NB4 (cell line): ENCODE measurements around the gene OR56B1.

ENCODE experiments used
- DNase-seq: peaks from one replicate; pipeline ENCODE4 v3.0.0; 2010; ENCODE audit warnings: low read depth
- H3K4me3 ChIP-seq: one replicate; pipeline ENCODE4 v1.5.1; 2011; ENCODE audit warnings: mild to moderate bottlenecking, low read depth, low read length, moderate library complexity
- MYC ChIP-seq: IDR thresholded peaks from 2 replicates; pipeline ENCODE4 v1.6.1; 2011; ENCODE audit warnings: low read depth, low read length
- POLR2A ChIP-seq: IDR thresholded peaks from 2 replicates; pipeline ENCODE4 v1.6.1; 2011; ENCODE audit warnings: mild to moderate bottlenecking; ENCODE audit not compliant: insufficient read length; ENCODE audit errors: extremely low read depth
- TF ChIP-seq, protein P1 (sequence below): IDR thresholded peaks from 2 replicates; pipeline ENCODE4 v1.6.1; 2011; ENCODE audit warnings: low read depth, low read length
- TF ChIP-seq, protein P2 (sequence below): IDR thresholded peaks from one replicate; pipeline ENCODE4 v1.5.1; 2012; ENCODE audit warnings: low read depth, low read length

Gene OR56B1

DNA sequence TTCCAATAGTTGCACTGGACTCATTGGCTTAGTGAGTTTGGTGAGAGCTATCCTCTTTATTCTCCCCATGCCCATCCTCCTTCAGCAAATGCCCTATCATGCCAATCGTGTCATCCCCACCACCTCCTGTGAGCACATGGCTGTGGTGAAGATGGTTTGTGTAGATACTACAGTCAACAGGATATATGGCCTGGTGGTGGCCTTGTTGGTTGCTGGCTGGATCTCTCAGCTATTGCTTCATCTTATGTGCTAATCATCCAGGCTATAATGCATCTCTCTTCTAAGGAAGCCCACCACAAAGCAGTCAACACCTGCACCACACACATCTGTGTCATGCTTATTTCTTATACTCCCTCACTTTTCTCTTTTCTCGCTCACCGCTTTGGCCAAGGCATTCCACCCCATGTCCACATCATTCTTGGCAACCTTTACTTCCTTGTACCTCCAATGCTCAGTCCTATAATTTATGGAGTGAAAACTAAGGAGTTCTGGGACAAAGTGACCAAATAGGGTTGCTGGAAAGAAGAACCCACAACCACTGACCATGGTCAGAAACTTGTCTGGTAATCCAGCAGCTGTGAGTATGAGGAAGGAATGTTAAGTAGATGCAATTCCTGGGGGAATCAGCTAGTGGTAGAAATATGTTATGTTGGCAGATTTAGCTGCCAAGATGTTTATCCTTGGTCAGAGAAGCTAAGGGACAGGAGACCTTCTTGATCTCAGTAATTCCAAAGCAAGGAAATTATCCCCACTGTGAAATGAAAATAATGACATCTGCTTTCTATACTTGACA is 16.3 kb upstream of the OR56B1 start:
- TF ChIP-seq MYC, result no peak
- TF ChIP-seq, protein P1, sequence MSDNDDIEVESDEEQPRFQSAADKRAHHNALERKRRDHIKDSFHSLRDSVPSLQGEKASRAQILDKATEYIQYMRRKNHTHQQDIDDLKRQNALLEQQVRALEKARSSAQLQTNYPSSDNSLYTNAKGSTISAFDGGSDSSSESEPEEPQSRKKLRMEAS, result no peak
- TF ChIP-seq POLR2A, result no peak
- TF ChIP-seq, protein P2, sequence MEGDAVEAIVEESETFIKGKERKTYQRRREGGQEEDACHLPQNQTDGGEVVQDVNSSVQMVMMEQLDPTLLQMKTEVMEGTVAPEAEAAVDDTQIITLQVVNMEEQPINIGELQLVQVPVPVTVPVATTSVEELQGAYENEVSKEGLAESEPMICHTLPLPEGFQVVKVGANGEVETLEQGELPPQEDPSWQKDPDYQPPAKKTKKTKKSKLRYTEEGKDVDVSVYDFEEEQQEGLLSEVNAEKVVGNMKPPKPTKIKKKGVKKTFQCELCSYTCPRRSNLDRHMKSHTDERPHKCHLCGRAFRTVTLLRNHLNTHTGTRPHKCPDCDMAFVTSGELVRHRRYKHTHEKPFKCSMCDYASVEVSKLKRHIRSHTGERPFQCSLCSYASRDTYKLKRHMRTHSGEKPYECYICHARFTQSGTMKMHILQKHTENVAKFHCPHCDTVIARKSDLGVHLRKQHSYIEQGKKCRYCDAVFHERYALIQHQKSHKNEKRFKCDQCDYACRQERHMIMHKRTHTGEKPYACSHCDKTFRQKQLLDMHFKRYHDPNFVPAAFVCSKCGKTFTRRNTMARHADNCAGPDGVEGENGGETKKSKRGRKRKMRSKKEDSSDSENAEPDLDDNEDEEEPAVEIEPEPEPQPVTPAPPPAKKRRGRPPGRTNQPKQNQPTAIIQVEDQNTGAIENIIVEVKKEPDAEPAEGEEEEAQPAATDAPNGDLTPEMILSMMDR, result no peak
- DNase-seq, result peak; percentile 20
- no peak overlapping the region for H3K4me3 ChIP-seq

DNA sequence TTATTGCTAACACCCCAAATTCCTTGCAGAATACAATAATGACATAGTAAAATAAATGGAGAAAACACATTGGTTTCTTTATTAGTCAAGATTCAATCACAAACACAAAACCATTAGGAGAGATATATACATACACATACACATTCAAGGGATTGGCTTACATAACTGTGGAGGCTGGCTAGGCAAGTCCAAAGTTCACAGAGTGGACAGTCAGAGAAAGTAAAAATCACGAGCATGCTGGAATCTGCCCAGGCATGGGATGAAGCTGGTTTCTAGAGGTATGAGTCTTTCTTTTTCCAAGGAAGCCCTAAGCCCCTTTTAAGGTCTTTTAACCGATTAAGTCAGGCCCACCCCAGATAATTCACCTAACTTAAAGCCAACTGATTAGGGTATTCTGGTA is 13.6 kb upstream of the OR56B1 start:
- no peak overlapping the region for H3K4me3 ChIP-seq
- no peak for DNase-seq
- TF ChIP-seq, protein P1, result no peak
- TF ChIP-seq MYC (no peak), POLR2A (no peak)
- TF ChIP-seq, protein P2, result no peak

DNA sequence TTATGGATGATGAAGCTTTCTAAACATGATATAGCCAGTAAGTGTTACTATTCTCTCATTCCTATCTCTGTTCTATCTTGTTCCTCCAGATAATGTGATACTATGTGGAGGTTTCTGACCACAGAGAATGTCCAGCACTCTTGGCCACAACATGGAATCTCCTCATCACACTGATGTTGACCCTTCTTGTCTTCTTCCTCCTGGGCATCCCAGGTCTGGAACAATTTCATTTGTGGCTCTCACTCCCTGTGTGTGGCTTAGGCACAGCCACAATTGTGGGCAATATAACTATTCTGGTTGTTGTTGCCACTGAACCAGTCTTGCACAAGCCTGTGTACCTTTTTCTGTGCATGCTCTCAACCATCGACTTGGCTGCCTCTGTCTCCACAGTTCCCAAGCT is 9.9 kb upstream of the OR56B1 start:
- TF ChIP-seq, protein P2, result no peak
- TF ChIP-seq POLR2A (no peak), MYC (no peak)
- DNase-seq, result no peak
- no peak overlapping the region for H3K4me3 ChIP-seq

DNA sequence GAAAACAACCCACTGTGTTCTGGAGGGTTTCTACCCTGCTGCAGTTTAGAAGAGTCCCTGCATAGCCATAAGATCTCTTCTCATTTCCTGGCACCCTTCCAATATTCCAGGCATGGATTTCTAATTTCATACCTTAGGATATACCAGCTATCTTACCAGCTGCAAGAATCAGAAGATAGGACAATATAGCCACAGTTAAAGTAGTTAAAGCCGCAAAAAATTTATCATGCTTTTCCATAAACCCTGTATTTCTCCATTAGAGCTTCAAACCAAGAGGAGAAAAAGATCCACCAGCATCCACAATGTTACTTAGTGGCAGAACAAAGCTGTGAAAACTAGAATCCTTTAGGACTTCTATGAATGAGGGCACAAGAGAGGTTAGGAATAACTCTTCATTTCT is 8.6 kb upstream of the OR56B1 start:
- H3K4me3 ChIP-seq, result no peak overlapping the region
- no peak for TF ChIP-seq POLR2A
- DNase-seq, result no peak

DNA sequence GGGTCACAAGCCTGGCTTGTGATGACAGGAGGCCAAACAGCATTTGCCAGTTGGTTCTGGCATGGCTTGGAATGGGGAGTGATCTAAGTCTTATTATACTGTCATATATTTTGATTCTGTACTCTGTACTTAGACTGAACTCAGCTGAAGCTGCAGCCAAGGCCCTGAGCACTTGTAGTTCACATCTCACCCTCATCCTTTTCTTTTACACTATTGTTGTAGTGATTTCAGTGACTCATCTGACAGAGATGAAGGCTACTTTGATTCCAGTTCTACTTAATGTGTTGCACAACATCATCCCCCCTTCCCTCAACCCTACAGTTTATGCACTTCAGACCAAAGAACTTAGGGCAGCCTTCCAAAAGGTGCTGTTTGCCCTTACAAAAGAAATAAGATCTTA is 843 bp downstream of the OR56B1 start:
- TF ChIP-seq MYC (no peak), POLR2A (no peak)
- TF ChIP-seq, protein P2, result no peak
- TF ChIP-seq, protein P1, result no peak
- no peak overlapping the region for H3K4me3 ChIP-seq
- DNase-seq, result no peak

DNA sequence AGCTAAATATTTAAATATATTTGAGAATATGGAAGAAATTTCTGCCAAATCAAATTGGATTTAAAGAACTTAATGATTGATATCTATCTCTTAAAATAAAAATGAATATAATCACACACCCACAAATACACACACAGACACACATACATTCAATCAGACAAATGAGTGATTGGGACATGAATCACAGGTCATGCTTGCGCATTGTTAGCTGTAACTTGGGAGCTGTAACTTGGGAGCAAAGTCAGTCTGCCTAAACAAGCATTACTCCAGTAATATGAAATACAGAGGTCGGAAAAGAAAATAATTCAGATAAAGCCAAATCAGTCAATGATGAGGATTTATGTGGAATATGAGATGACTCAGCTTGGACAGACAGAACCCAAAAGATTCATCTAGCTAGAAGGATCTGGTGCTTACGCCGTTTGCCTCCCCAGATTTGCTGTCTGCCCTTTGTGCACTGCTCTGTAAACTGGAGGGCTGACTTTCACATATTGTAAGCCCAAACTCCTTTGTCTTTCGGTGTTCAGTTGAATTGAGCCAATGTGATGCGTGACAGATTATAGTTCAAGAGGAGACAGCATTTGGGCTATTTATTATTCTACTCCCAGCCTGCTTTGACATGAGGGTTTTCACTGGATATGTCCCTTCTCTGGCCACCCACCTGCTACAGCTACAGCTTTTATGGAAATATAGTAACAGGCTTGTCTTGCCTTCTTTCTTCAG is 1.6 kb downstream of the OR56B1 start:
- no peak overlapping the region for H3K4me3 ChIP-seq
- no peak for DNase-seq
- TF ChIP-seq, protein P2, result no peak
- TF ChIP-seq MYC (no peak), POLR2A (no peak)
- TF ChIP-seq, protein P1, result no peak
